Prostate gland (tissue), 2 donors: Measurements from ENCODE around the gene ZRANB3.

Experiments
- CTCF ChIP-seq, 4 experiments: fragments of 200-600 bp in 2 of 4; fragments of 450-650 bp in 2 of 4; sonication (generic) in 2 of 4; IDR thresholded peaks; 1 replicate in 3 of 4; 2 replicates in 1 of 4; pipeline ENCODE4 v1.5.1; 2016 to 2019; ENCODE audit warnings: antibody characterized with exemption in 4 of 4, mild to moderate bottlenecking in 2 of 4, moderate library complexity in 2 of 4
- POLR2A ChIP-seq: fragments of 450-650 bp; IDR thresholded peaks from one replicate; pipeline ENCODE4 v1.6.1; 2016; ENCODE audit warnings: antibody characterized with exemption, mild to moderate bottlenecking
- POLR2AphosphoS5 ChIP-seq: sonication (generic); formaldehyde crosslinking; IDR thresholded peaks from one replicate; pipeline ENCODE4 v1.6.1; 2017; ENCODE audit warnings: antibody characterized with exemption

- TF ChIP-seq CTCF (IDR thresholded peaks at IDR 0.05) (no peak), POLR2A (no peak), POLR2AphosphoS5 (no peak)
Observed at GRCh38 chr2:135525786-135526185, 5.2 kb downstream of the ZRANB3 start.
